Measurements from ENCODE around the gene GAREM1. TPM values are rescaled to one million over a fixed set of nuclear protein-coding genes. Genes with fewer than 3 reads are reported as not detected.
"Not testable (repeated sequence)": the region's sequence is repeated elsewhere in the genome, so short reads cannot be mapped to it uniquely, and the experiment has no call there.

Gene GAREM1
- polyA plus RNA-seq, 10 donors, result 7.5 to 12.2 (median 9.9) TPM

DNA sequence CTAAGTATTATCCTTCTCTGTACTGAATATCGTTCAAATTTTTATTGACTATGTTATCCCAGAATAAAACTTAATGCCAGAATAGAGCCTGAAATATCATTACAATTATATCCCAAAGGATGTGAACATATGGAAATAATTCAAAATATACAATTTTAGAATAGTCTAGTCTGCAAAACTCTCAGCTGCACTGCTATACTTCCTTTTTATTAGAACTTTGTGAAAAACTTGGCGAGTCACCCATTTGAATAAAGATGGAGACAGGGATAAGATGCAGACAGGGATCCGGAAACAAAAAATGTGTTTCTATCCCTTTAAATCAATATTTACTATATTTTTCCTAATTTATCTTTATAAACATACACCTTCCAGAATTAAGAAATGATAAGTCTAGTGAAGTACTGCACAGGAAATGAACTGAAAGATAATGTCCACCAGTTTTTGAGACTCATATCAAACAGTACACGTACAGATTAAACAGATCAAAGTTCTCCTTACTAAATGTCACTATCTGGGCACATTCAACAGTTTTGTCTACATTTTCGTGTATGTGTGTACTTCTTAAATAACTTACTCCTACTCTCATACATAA, 173.0 kb downstream of the GAREM1 start:
- DNase-seq, result peak; percentile 78 to 93 (median 82)

DNA sequence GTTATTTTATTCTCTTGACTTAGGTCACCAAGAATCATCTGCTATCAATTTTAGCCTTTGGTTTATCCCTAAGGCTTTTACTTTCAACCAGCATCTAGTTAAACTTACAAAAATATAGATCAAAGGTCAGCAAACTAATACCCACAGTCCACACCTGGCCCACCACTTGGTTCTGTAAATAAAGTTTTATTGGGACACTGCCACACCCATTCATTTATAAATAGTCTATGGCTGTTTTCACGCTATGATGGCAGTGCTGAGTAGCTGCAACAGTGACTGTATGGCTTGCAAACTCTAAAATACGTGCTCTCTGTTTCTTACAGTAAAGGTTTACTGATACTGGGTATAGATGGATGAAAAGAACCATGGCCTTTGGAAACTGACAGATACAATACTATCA, 173.8 kb downstream of the GAREM1 start:
- no peak for DNase-seq

DNA sequence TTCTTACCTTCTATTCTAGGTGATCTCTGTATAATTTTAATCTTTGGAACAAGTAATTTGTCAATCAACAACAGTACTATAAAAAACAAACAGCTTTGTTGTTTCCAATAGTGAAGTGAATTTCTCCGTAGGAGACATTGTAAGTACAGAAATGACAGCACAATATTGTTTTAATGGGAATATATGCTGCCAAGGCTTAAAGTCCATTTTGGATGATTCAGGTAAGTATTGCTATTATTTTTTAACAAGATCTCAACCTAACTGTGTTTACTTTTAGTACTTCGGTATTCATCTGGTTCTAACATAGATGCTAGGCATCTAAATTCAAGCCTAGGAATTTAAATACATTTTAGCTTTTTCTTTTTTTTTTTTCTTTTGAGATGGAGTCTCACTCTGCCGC, 175.1 kb downstream of the GAREM1 start:
- DNase-seq, result no peak

DNA sequence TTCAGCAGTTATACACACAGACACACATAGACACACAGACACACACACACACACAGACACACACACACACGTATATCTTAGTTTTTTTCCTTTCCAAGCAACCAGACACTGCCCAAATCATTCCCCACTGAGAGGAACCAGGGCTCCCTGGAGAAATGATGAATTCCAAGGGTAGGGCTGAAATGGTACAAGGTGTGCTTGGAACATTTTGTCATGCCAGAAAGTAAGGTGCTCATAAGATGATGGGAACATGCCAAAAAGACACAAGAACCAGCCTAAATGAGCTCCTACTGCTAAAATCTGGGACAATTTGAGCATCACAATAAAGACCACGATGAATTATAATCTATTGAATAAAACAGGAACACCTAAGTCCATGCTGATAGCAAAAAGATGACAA, 177.6 kb downstream of the GAREM1 start:
- DNase-seq, result no peak

DNA sequence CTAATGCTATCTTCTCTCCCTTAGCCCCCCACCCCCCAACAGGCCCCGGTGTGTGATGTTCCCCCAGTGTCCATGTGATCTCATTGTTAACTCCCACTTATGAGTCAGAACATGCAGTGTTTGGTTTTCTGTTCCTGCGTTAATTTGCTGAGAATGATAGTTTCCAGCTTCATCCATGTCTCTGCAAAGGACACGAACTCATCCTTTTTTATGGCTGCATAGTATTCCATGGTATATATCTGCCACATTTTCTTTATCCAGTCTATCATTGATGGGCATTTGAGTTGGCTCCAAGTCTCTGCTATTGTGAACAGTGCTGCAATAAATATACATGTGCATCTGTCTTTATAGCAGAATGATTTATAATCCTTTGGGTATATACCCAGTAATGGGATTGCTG, 179.1 kb downstream of the GAREM1 start:
- DNase-seq, result not testable (repeated sequence)

DNA sequence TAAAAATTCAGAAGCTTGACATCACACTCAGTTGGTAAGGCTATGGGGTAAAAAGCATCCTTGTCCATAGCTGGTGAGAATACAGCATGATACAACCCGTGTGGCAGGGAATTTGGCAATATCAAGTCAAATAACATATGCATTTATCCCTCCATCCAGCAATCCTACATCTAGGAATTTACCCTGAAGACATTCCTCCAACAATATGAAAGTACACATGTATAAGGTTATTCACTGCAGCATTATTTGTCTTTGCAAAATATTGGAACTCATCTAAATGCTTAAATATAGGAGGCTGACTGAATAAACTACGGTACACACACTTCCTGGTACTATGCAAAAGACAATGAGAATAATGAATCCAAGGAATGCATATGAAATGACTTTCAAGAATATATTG, 179.9 kb downstream of the GAREM1 start:
- DNase-seq, result no peak

DNA sequence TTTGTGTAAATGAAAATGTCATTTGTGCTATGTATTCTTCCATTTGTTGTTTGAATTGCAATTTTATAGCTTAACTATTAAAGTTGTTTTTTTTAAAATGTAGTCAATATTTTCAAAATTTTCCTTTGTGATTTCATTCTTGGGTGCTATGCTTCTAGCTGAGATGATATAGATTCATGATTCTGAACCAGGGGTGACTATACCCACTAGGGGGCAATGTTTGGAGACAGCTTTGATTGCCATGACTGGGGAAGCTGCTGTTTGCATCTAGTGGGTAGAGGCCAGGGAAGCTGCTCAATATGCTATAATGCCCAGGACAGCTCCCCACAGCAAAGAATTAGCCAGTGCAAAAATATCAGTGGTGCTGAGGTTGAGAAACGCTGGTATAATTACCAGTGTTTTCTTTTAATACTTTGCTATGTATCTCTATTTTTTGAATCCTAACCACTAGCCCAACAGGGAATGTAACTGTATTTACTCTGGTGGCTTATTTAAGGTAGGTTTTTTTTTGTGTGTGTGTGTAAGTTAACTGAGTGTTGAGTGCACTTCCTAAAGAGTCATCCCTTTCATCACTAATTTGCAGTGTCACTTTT, 181.1 kb downstream of the GAREM1 start:
- DNase-seq, result peak; percentile 49 to 65 (median 56)

DNA sequence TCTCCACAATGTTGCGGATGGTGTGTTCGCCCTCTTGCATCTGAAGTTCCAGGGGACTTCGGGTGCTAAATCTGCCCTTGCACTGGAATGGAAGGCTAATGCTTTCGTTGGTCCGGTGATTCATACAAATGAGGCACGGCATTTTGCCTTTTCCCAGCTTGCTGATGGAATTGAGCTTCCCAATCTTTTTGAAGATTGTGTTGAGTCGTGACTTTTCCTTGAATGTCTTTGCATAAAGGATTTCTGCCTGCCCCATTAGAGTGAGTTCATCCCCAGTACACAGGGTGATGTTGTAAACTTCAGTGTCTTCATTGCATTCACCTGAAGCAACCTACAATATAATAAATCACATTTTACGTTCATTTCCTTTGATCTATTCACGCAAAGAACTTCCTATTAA, 182.8 kb downstream of the GAREM1 start:
- DNase-seq, result no peak

DNA sequence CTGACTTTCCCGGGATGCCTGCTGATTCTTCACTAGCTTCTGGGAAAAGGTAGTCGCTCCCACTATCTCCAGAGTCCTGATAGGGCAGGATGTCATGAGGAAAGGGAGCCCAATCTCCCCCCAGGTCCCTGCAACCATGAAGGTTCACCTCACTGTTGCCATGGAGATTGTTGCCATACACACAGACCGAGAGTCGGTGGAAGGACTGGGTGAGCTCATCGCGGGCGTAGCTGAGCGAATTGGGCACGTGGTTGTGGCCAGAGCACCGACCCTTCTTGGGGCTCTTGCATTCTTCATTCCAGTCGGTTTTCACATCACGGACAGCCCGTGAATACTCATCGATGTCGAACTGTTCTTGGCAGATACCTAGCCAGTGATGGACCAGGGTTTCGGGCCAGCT, 183.4 kb downstream of the GAREM1 start:
- DNase-seq, result no peak

DNA sequence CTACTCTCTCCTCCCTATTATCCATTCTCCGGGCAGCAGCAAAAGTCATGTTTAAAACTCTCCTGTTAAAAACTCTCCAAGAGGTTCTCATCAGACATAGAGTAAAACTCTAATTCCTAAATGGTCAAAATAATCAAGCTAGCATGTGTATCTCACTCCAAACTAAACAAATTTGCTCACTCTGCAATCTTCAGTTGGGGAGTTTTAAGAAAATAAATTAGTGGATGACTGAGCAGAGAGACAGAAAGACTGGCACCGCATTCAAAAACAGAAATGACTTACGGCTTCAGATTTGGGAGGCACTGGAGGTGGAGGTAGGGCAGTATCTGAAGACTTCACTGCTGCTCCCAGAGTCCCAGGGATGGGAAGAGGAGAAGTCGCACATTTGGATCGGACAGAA, 183.9 kb downstream of the GAREM1 start:
- DNase-seq, result no peak

DNA sequence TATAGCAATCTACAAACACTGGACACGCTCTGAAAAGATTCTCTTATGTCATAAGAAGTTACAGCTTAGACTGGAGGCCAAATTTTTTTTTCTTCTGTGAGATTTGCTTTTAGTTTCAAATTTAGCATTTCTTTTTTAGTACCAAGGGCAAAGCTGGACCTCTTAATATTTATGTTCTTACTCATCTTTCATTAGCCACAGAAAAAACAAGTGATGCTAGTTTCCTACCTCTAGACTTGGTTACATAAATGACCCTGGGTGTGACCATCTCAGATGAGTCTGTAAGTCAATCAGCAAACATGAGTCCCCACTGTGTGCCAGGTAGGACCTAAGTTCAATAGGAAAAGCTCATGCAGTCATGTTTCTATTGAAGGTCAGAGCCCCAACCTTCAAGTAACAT, 186.4 kb downstream of the GAREM1 start:
- no peak for DNase-seq

DNA sequence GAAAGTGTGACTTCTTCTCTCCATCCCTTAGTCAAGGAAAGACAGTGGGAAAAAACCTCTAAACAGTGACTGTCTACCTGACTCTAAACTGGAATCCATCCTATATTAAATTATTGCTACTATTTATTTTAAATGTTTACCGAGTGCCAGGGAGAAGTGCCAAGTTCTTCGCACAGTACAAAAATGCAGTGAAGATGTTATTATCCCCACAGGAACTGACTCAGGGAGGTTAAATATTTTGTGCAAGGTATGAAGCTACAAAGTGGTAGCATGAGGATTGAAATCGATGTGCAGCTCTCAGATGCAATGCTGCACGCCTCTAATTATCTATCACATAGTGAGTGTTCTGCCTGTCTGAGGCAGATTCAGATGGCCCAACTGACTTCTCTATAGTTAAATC, 189.8 kb downstream of the GAREM1 start:
- no peak for DNase-seq

DNA sequence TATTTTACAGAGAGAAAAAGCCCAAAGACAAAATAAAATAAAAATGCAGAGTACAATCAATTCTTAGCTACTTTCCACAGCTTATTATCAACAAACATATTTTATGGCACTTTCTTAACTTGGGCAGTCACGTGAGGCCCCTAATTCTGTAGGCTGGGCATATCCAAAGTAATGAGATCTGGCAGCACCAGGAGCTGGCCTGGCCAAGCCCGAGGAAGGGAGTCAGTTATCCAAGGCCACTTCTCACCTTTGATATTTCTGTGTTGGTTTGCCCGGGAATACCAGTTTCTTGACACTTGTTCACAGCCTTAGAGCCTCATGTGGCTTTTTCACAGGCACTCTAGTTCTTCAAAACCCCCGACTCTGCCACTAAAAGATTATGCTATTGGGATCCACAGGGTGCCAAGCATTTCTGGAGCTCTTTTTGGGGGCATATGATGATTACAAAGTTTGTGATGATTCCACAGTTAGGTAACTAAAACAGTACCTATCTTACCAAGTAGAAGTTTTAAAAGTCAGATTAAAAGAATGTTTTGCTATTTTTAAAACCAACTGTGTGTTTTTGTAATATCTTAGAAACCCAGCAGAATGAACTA, 190.4 kb downstream of the GAREM1 start:
- no peak for DNase-seq

DNA sequence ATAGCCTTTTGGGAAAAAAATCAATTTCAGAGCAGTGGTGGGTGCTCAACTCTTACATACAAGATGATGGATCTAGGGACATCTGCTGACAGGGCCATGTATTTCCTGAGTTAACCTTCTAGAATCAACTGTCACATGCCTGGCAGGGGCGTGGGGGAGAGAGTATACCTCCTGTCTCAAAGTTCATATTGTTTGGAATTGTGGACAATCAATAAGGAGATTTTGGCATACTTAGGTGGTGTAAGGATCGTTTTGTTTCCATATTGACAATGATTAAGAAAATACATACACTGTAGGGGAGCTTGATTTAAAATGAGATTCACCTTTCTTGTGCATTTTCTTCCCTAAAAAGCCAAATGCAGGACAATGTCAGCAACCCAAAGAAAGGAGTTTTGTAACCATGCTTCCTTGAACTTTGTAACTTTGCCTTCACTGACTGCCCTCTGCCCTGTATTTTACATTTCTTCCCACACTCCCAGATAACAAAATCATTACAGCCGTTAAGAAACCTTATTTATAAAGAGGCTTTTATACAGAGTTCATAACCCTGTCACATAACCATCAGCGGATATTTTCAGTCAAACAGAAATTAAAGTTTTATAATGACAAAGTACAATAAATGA, 192.4 kb downstream of the GAREM1 start:
- DNase-seq, result no peak

DNA sequence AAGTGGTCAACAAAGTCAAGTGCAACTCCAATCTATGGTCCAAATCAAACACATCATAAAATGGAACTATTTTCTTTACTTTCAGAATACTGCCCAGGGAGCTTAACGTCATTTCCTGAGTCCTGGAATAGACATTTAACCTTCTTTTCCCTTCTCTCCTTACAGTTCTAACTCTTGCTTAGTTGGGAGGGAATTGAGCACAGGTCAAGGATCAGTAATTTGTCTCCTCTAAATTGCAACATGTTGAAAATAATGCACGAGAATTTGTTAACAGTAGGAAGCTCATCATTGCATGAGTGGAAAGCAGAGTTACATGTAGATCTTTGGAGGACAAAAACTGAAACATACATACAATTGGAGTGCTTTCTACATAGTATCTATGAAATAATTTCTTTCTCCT, 193.1 kb downstream of the GAREM1 start:
- DNase-seq, result no peak

DNA sequence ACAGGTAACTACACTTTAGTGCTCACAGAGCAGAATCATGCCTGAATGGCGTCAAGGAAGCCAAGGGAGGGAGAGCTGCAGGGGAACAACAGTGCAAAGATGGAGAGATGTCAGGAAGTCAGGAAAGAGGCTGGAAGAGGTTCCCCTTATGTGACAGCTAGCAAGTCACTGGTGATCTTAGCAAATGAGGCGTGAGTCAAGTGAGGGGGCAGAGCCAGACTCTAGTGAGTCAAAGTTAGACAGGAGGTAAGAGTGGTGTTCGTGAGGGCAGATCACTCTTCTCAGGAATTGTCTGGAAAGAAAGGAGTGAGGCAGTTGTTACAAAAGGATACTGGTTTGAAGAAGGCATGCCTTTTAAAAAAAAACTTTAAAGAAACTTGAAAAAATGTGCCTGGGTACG, 193.8 kb downstream of the GAREM1 start:
- no peak for DNase-seq

DNA sequence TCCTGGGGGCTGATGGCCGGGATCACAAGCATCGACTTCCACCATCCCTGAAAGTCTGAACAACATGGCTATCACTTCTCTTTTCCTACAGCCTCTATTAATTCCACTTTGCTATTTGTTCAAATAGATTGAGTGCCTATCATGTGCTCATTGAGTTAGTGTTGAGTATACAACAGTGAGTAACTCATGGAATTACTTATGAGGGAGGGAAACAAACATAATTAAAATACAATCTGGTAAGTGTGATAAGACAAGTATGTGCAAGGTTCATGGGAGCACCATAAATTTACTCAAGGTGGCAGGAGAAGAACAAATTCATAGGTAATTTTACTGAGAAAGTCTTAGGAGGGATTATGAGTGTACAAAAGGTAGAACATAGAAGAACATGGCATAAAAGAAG, 194.4 kb downstream of the GAREM1 start:
- no peak for DNase-seq

DNA sequence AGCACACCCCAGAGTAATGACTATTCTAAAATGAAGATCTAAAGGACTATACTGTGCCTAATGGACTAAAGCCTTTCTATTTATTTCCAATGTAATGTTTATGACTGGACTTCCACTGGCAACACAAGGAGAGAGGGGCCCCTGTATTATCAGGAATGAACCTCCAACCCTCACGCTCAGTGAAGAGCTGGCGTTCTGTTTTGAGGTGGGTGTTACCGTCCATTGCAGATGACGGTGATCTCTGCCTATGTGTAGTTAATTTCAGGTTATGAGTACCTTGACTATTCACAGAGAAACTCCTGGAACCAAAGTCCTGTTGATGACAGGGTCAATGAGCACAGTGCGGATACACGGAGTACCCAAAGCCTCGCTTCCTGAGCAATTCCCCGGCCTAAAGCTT, 195.5 kb downstream of the GAREM1 start:
- DNase-seq, result no peak

DNA sequence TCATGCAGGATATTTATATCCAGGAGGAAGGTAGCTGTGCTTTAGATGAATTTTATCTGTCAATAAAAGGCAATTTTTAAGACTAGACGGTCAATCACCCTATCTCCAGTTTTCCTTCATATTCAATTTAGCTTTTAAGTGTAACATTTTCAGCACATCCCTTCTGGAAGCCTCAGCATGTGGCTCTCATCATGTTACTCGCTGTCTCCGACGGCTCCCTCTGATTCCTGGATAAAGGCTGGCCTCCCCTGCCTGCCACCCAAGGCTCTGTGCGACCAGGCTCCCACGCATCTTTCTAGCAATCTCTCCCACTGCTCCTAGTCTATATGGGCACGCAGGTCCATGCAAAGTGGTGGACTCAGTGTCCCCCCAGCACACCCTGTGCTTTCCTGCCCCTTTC, 196.4 kb downstream of the GAREM1 start:
- no peak for DNase-seq

DNA sequence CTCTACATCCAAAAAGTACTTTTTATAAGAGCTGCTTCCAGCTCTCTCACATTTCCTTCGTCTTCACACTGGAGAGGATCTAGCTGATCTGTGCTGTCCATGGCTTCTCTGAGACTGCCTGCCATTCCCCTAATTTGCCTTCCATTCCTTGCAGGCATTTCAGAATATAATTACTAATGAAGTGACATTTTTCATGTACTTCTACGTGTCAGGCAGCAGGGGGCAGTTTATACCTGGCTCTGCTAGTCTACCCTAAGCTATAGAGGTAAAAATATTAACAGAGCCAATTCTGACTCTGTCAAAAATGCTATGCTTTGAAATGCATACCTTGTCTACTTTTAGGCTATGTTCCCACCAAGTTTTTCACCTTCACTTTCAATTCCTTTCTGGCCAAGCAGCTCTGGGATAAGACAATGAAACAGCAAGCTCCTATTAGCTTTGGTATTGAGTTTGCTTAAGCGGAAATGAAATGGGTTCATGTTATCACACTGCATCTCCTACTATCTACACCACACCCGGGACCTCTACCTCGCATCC, 198.9 kb downstream of the GAREM1 start:
- DNase-seq, result peak; percentile 7 to 66 (median 29)

DNA sequence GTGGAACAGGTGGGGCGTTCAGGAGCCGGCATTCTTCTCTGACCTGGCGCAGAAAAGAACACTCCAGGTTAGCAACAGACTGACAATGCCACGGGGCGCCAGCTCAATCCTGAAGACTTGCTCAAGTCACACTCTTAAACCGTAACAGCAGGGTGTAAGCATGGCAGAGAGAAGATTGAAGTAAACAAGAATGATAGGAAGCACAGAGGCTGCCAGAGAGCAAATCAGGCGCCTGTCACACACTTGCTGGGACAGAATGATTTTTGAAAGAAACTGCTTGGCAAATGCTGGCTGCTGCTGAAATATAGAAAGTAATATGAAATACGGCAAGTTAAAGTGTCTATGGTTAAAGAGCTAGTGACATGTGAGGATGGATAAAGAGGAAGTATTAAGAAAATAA, 200.3 kb downstream of the GAREM1 start:
- no peak for DNase-seq

DNA sequence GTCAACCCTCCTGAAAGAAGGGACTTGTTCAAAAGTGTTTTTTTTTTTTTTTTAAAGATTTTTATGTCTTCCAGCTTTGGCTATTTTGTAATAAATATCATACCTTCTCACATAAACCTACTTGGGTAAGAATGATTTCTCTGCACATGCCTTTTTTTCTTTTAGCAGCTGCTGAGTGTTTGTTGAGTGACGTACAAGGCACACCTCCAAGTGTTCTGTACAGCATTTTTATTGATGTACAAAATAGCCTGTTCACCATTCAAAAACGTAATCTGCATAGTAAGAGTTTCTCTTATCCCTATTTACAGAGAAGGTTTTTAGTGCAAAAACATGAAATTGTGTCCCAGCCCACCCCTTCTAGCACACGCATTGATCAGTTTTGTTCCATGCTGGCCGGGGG, 203.2 kb downstream of the GAREM1 start:
- no peak for DNase-seq

DNA sequence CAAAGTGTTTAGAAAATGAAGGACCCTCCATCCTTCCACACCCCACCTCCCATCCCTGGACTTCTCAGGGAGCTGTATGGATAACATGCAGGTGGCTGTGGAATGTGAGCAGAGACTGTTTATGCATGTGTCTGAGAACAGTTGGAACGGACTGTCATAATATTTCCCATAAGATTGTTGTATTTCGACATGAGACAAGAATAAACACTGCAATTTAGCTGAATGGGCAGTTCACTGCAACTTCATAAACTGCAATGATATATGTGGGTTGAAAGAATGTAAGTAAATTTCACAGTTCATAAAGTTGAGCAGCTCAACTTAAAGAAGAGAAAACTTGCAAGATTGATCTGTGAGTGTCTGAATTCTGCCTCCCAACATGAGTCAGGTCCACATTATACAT, 206.3 kb downstream of the GAREM1 start:
- no peak for DNase-seq
